ENCODE results near the gene USP15. TPM values are rescaled to one million over a fixed set of nuclear protein-coding genes. Genes with fewer than 3 reads are reported as not detected.
"Not testable (repeated sequence)": the region's sequence is repeated elsewhere in the genome, so short reads cannot be mapped to it uniquely, and the experiment has no call there.

Gene USP15
- polyA plus RNA-seq, 3 donors: 47.8 to 54.8 (median 51.8) TPM

GRCh38 chr12:62363506-62363905 lies 103.3 kb downstream of the USP15 start:
- DNase-seq (ENCODE audit: low read depth in 3 of 3, low spot score in 2 of 3): no peak

GRCh38 chr12:62364697-62365096 lies 104.5 kb downstream of the USP15 start:
- DNase-seq (ENCODE audit: low read depth in 3 of 3, low spot score in 2 of 3): not testable (repeated sequence)

DNA sequence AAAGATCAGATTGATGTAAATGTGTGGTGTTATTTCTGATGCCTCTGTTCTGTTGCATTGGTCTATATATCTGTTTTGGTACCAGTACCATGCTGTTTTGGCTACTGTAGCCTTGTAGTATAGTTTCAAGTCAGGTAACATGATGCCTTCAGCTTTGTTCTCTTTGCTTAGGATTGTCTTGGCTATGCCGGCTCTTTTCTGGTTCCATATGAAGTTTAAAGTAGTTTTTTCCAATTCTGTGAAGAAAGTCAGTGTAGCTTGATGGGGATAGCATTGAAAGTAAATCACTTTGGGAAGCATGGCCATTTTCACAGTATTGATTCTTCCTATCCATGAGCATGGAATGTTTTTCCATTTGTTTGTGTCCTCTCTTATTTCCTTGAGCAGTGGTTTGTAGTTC lies 105.6 kb downstream of the USP15 start:
- DNase-seq (ENCODE audit: low read depth in 3 of 3, low spot score in 2 of 3): not testable (repeated sequence)

DNA sequence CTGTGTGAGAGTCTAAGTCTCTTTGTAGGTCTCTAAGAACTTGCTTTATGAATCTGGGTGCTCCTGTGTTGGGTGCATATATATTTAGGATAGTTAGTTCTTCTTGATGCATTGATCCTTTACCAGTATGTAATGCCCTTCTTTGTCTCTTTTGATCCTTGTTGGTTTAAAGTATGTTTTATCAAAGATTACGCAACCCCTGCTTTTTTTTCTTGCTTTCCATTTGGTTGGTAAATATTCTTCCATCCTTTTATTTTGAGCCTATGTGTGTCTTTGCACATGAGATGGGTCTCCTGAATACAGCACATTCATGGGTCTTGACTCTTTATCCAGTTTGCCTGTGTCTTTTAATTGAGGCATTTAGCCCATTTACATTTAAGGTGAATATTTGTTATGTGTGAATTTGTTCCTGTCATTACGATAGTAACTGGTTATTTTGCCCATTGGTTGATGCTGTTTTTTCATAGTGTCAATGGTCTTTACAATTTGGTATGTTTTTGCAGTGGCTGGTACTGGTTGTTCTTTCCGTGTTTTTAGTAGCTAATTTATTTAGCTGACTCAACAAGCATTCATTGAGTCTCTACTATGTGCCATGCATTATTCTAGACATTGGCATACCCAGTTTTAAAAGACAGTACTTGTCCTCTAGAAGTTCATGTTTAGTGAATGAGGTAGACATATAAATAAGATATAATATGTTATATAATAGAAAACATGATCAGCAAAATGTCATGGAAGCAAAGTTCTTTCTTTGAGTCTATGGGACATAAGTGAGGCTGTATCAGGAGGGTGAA lies 108.4 kb downstream of the USP15 start:
- not testable (repeated sequence) for DNase-seq (ENCODE audit: low read depth in 3 of 3, low spot score in 2 of 3)

DNA sequence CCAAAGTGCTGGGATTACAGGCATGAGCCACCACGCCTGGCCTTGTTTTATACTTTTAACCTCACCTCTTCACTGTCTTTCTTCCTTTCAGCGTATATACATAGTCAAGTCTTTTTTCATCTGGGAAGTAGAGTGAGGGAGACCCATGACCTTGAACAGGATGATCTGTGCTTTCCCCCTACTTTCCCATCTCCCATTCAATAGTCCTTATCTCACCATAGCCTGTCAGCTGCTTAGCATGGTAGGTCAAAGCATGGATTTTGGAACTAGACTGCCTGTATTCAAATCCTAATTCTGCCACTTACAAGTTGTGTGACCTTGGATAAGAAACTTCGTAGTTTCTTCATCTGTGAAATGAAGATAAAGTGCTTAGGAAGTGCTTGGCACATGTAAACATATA lies 110.0 kb downstream of the USP15 start:
- no peak for DNase-seq (ENCODE audit: low read depth in 3 of 3, low spot score in 2 of 3)

- DNase-seq (ENCODE audit: low read depth in 3 of 3, low spot score in 2 of 3): no peak
Measured at GRCh38 chr12:62371661-62372060, 111.5 kb downstream of the USP15 start.

GRCh38 chr12:62372134-62372533 lies 111.9 kb downstream of the USP15 start:
- DNase-seq (ENCODE audit: low read depth in 3 of 3, low spot score in 2 of 3): no peak

GRCh38 chr12:62372825-62373224 lies 112.6 kb downstream of the USP15 start:
- no peak for DNase-seq (ENCODE audit: low read depth in 3 of 3, low spot score in 2 of 3)

GRCh38 chr12:62375603-62376002 lies 115.4 kb downstream of the USP15 start:
- DNase-seq (ENCODE audit: low read depth in 3 of 3, low spot score in 2 of 3): no peak

DNA sequence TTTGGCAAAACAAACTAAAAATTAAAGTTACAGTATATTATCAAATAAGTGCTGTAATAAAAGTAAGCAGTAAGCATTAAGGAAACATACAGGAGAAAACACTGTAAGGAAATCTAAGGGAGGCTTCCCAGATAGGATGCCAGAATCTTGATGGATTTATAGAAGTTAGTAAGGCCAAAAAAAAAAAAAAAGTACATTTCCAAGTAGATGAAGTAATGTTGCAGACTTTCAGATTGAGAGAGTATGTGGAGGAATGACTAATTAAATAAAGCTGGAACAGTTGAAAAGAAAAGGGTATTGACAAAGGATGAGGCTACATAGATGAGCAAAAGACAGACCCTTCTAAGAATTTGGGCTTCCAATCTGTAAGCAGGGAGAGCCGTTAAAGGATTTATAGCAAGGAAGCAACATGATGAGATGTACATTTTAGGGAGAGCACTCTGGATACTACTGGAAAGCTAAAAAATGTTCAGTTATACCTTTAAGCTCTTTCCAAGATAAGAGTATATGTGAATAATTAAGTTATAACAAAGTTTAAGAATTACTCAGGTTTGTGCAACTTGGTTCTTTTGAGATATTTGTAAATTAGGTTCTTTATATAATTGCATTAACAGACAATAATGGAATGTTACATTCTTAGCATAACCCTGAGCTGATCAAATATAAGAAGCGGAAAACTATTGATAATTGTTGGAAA lies 119.0 kb downstream of the USP15 start:
- DNase-seq (ENCODE audit: low read depth in 3 of 3, low spot score in 2 of 3): no peak

- no peak for DNase-seq (ENCODE audit: low read depth in 3 of 3, low spot score in 2 of 3)
Measured at GRCh38 chr12:62379723-62380045, 119.5 kb downstream of the USP15 start.

DNA sequence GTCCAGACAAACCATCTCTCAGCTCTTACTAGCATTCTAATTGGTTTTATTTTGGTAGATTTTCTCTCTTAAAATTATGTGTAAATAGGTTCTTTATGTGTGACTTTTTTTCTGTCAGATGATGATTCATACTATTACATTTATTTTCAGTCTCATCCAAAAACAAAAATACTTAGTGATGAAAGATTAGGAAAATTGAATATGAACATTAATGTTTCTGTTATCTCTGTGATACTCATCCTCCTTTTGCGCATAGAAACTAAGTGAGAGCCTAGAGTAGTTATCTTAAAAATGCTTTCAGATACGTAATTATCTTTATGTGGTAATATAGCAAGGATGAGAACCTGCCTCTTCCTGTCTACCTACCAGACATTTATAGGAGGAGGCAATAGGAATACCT lies 122.3 kb downstream of the USP15 start:
- DNase-seq (ENCODE audit: low read depth in 3 of 3, low spot score in 2 of 3): no peak

GRCh38 chr12:62396750-62397149 lies 136.5 kb downstream of the USP15 start:
- DNase-seq (ENCODE audit: low read depth in 3 of 3, low spot score in 2 of 3): peak in 1 of 3 donors; percentile 3

- DNase-seq (ENCODE audit: low read depth in 3 of 3, low spot score in 2 of 3): no peak
Measured at GRCh38 chr12:62400135-62400534, 139.9 kb downstream of the USP15 start.

- no peak for DNase-seq (ENCODE audit: low read depth in 3 of 3, low spot score in 2 of 3)
Measured at GRCh38 chr12:62401631-62402030, 141.4 kb downstream of the USP15 start.

DNA sequence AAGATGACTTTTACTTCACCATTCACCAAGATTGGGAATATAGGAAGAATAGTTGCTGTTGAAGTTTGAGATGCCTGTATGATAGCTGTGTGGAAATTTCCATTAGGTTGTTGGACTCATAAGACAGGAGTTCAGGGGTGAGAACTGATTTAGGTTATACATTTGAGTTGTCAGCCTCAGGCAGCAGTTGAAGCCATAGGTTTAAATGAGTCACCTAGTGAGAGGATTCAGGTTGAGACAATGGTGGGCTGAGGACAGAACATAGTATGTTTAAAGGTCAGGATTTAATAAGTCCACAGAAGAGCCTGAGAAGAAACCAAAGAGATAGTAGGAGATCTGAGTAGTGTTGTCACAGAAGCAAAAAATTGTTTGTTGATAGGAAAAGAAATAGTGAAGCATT lies 142.8 kb downstream of the USP15 start:
- no peak for DNase-seq (ENCODE audit: low read depth in 3 of 3, low spot score in 2 of 3)

DNA sequence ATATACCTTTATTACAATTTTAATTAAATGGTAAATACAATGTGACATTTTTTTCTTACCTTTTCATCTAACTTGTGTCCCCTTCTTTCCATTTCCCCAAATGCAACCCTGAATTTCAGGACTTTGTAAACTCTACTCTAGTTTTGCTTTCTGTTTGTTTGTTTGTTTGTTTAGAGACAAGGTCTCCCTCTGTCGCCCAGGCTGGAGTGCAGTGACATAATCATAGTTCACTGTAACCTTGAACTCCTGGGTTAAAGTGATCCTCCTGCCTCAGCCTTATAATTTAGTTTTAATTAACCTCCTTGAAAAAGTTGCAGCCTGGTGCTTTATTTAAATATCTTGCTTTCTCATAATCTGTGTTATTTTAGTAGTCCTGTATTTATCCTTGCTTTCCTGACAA lies 147.4 kb downstream of the USP15 start:
- DNase-seq (ENCODE audit: low read depth in 3 of 3, low spot score in 2 of 3): no peak

- DNase-seq (ENCODE audit: low read depth in 3 of 3, low spot score in 2 of 3): no peak
Measured at GRCh38 chr12:62409068-62409467, 148.9 kb downstream of the USP15 start.

GRCh38 chr12:62414180-62414579 lies 154.0 kb downstream of the USP15 start:
- no peak for DNase-seq (ENCODE audit: low read depth in 3 of 3, low spot score in 2 of 3)

GRCh38 chr12:62426089-62426488 lies 165.9 kb downstream of the USP15 start:
- DNase-seq (ENCODE audit: low read depth in 3 of 3, low spot score in 2 of 3): no peak

DNA sequence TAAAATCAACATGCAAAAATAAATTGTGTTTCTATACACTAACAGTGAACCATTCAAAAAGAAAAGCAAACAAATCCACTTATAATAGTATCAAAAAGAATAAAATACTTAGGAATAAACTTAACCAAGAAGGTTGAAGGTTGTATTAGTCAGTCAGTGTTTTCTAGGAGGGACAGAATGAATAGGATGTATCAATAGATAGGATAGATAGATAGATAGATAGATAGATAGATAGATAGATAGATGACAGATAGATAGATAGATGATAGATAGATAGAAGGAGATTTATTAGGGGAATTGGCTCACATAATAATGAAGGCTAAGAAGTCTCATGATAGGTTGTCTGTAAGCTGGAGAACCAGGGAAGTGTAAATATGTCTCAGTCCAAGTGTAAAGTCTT lies 169.3 kb downstream of the USP15 start:
- no peak for DNase-seq (ENCODE audit: low read depth in 3 of 3, low spot score in 2 of 3)

Measured in right renal cortex interstitium (tissue), 3 donors.